ENCODE data around the gene CD247. TPM values are rescaled to one million over a fixed set of nuclear protein-coding genes. Genes with fewer than 3 reads are reported as not detected.

Gene CD247
- total RNA-seq, 1 experiment from 2014 or later: 0.44 TPM

DNA sequence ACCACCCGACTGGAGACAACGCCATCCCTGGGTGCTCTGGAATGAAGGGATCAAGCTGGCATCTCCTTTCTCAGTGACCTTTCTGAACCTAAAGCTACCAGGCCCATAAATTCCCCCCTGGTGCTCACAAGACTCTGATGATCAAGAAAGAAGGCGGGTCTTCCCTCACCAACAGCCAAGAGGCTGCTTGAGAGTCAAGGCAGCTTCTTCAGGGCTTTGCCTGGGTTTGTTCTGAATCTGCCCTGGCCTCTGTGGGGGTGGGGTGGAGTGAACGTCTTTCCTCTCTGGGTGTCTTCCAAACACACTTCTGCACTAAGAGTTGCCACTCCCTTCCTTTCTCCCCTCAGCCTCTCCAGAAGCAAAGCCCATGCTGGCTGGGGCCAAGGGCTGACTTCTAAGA is 36.1 kb downstream of the CD247 start:
- ATAC-seq (no peak), DNase-seq (ENCODE audit: low read depth, low spot score) (no peak)
- 0 out of 2 replicates have a peak, but pooled peaks cover 4% of the 10 kb centered on the region for H3K27me3 ChIP-seq (ENCODE audit: control insufficient read depth, insufficient read depth, low read length)
- ChIA-PET CTCF (no interaction called here), POLR2A (no interaction called here)
- no peaks in the 10 kb centered on the region for H3K36me3 ChIP-seq (ENCODE audit: control insufficient read depth, insufficient read depth, low read length)
- in situ Hi-C loops (cut with HindIII; ENCODE audit: low pct_unique_long_range_greater_than_20kb, low sequenced_read_pairs): no loop called here
- no peaks in the 10 kb centered on the region for H3K4me1 ChIP-seq (ENCODE audit: control insufficient read depth, insufficient read depth, low read length)
- H3K27ac ChIP-seq (ENCODE audit: low read length): no peak overlapping the region
- no peaks in the 10 kb centered on the region for H3K9me3 ChIP-seq (ENCODE audit: control insufficient read depth, insufficient read depth, low read depth, low read length)
- TF ChIP-seq, protein P1, sequence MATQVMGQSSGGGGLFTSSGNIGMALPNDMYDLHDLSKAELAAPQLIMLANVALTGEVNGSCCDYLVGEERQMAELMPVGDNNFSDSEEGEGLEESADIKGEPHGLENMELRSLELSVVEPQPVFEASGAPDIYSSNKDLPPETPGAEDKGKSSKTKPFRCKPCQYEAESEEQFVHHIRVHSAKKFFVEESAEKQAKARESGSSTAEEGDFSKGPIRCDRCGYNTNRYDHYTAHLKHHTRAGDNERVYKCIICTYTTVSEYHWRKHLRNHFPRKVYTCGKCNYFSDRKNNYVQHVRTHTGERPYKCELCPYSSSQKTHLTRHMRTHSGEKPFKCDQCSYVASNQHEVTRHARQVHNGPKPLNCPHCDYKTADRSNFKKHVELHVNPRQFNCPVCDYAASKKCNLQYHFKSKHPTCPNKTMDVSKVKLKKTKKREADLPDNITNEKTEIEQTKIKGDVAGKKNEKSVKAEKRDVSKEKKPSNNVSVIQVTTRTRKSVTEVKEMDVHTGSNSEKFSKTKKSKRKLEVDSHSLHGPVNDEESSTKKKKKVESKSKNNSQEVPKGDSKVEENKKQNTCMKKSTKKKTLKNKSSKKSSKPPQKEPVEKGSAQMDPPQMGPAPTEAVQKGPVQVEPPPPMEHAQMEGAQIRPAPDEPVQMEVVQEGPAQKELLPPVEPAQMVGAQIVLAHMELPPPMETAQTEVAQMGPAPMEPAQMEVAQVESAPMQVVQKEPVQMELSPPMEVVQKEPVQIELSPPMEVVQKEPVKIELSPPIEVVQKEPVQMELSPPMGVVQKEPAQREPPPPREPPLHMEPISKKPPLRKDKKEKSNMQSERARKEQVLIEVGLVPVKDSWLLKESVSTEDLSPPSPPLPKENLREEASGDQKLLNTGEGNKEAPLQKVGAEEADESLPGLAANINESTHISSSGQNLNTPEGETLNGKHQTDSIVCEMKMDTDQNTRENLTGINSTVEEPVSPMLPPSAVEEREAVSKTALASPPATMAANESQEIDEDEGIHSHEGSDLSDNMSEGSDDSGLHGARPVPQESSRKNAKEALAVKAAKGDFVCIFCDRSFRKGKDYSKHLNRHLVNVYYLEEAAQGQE (IDR thresholded peaks at IDR 0.05; ENCODE audit: insufficient read depth in 1 of 2, low read depth in 2 of 2, low read length in 1 of 2): no peak
- TF ChIP-seq SIN3A (IDR thresholded peaks at IDR 0.05; ENCODE audit: borderline replicate concordance, insufficient read depth, low read depth, low read length): no peak
- no peak for TF ChIP-seq POLR2AphosphoS5 (IDR thresholded peaks at IDR 0.05; ENCODE audit: low read depth, low read length)
- TF ChIP-seq, protein P2, sequence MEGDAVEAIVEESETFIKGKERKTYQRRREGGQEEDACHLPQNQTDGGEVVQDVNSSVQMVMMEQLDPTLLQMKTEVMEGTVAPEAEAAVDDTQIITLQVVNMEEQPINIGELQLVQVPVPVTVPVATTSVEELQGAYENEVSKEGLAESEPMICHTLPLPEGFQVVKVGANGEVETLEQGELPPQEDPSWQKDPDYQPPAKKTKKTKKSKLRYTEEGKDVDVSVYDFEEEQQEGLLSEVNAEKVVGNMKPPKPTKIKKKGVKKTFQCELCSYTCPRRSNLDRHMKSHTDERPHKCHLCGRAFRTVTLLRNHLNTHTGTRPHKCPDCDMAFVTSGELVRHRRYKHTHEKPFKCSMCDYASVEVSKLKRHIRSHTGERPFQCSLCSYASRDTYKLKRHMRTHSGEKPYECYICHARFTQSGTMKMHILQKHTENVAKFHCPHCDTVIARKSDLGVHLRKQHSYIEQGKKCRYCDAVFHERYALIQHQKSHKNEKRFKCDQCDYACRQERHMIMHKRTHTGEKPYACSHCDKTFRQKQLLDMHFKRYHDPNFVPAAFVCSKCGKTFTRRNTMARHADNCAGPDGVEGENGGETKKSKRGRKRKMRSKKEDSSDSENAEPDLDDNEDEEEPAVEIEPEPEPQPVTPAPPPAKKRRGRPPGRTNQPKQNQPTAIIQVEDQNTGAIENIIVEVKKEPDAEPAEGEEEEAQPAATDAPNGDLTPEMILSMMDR (IDR thresholded peaks at IDR 0.05): no peak
- no peak for TF ChIP-seq TCF7L2 (IDR thresholded peaks at IDR 0.05; ENCODE audit: low read depth, low read length)
- BruUV-seq (replicated peaks): no TSS peak
- H3K4me3 ChIP-seq (ENCODE audit: low read depth in 2 of 2, low read length in 2 of 2): no peak overlapping the region
- intact Hi-C loops (cut with micrococcal nuclease; ENCODE audit: unreplicated experiment): no loop called here

DNA sequence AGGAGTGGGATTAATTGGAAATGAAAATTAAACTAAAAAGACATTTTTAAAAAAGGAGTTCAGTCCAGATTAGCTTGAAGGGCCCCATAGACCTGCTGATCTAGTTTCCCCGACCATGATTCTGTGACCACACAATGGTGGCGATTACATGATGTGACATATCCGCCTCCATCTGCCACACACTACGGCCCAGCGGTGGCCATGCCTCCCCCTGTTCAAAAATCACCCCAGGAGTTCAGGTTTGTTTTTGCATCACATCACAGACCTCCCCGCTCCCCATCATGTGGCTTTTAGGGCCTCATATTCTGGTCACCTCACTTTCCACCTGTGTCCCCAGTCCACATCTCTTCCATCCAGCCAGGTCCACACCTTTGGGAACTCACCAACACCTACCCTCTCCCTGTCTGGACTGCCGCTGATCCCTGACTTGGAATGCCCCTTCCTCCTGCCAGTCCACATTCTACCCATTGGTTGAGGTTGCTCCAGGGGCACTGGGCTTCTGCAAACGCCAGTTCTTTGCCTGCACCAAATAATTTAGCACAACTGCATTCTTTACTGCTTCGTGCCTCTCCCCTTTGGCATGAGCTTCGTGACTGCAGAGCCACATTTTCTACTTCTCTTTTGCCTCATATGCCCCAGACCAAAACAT is 38.9 kb downstream of the CD247 start:
- H3K4me1 ChIP-seq (ENCODE audit: control insufficient read depth, insufficient read depth, low read length): no peaks in the 10 kb centered on the region
- H3K4me3 ChIP-seq (ENCODE audit: low read depth in 2 of 2, low read length in 2 of 2): no peak overlapping the region
- ATAC-seq: no peak
- DNase-seq (ENCODE audit: low read depth, low spot score): no peak
- POLR2A ChIA-PET: no interaction called here
- no peaks in the 10 kb centered on the region for H3K36me3 ChIP-seq (ENCODE audit: control insufficient read depth, insufficient read depth, low read length)
- H3K27me3 ChIP-seq (ENCODE audit: control insufficient read depth, insufficient read depth, low read length): 0 out of 2 replicates have a peak, but pooled peaks cover 4% of the 10 kb centered on the region
- H3K27ac ChIP-seq (ENCODE audit: low read length): no peak overlapping the region
- CTCF ChIA-PET: interaction anchor here (0.7 kb wide), 1 partner anchor 24 kb away, joined by 3 read pairs; no protein-coding TSS in a partner anchor
- no peaks in the 10 kb centered on the region for H3K9me3 ChIP-seq (ENCODE audit: control insufficient read depth, insufficient read depth, low read depth, low read length)
- BruUV-seq (replicated peaks): no TSS peak
- in situ Hi-C loops (cut with HindIII; ENCODE audit: low pct_unique_long_range_greater_than_20kb, low sequenced_read_pairs) (no loop called here), intact Hi-C loops (cut with micrococcal nuclease; ENCODE audit: unreplicated experiment) (no loop called here)
- TF ChIP-seq, protein P1 (IDR thresholded peaks at IDR 0.05; ENCODE audit: insufficient read depth in 1 of 2, low read depth in 2 of 2, low read length in 1 of 2): no peak
- TF ChIP-seq SIN3A (IDR thresholded peaks at IDR 0.05; ENCODE audit: borderline replicate concordance, insufficient read depth, low read depth, low read length): no peak
- TF ChIP-seq, protein P2 (IDR thresholded peaks at IDR 0.05): no peak
- no peak for TF ChIP-seq TCF7L2 (IDR thresholded peaks at IDR 0.05; ENCODE audit: low read depth, low read length)
- no peak for TF ChIP-seq POLR2AphosphoS5 (IDR thresholded peaks at IDR 0.05; ENCODE audit: low read depth, low read length)

Measured in Panc1 (cell line).